HG02610 (cell line): Measurements from ENCODE around the gene ZNF32.
"Not testable (repeated sequence)": the region's sequence is repeated elsewhere in the genome, so short reads cannot be mapped to it uniquely, and the experiment has no call there.

Source experiments
- ATAC-seq: cut with Tn5 transposase; IDR thresholded peaks from one replicate; pipeline ENCODE4 v1.9.1; 2021; ENCODE audit warnings: mild to moderate bottlenecking, moderate library complexity; ENCODE audit not compliant: unreplicated experiment

Gene ZNF32

GRCh38 chr10:43640603-43641002 lies 8.1 kb downstream of the ZNF32 start:
- no peak for ATAC-seq

- not testable (repeated sequence) for ATAC-seq
Measured at GRCh38 chr10:43635816-43636215, 12.9 kb downstream of the ZNF32 start.

GRCh38 chr10:43628956-43629355 lies 19.7 kb downstream of the ZNF32 start:
- no peak for ATAC-seq

- ATAC-seq: no peak
Measured at GRCh38 chr10:43627942-43628341, 20.7 kb downstream of the ZNF32 start.

GRCh38 chr10:43623351-43623750 lies 25.3 kb downstream of the ZNF32 start:
- no peak for ATAC-seq

GRCh38 chr10:43622038-43622437 lies 26.6 kb downstream of the ZNF32 start:
- ATAC-seq: no peak

- no peak for ATAC-seq
Measured at GRCh38 chr10:43619368-43619767, 29.3 kb downstream of the ZNF32 start.

GRCh38 chr10:43616697-43617370 lies 31.8 kb downstream of the ZNF32 start:
- ATAC-seq: no peak

GRCh38 chr10:43610636-43611035 lies 38.0 kb downstream of the ZNF32 start:
- no peak for ATAC-seq

- no peak for ATAC-seq
Measured at GRCh38 chr10:43607199-43607573, 41.5 kb downstream of the ZNF32 start.

- ATAC-seq: peak; percentile 97
Measured at GRCh38 chr10:43606323-43607198, 42.1 kb downstream of the ZNF32 start, which contains the start of gene ZNF485. Gene ZNF485, plus strand, starts transcription at chr10:43606438. Its CDS starts 613 bp downstream, at chr10:43607051.

GRCh38 chr10:43605850-43606322 lies 42.8 kb downstream of the ZNF32 start:
- no peak for ATAC-seq

- ATAC-seq: not testable (repeated sequence)
Measured at GRCh38 chr10:43601576-43601975, 47.1 kb downstream of the ZNF32 start.

GRCh38 chr10:43599333-43599732 lies 49.3 kb downstream of the ZNF32 start:
- no peak for ATAC-seq

GRCh38 chr10:43598446-43598845 lies 50.2 kb downstream of the ZNF32 start:
- ATAC-seq: no peak

GRCh38 chr10:43596546-43596945 lies 52.1 kb downstream of the ZNF32 start:
- no peak for ATAC-seq

- ATAC-seq: peak; percentile 65
Measured at GRCh38 chr10:43595739-43596298, 52.9 kb downstream of the ZNF32 start.

- ATAC-seq: peak; percentile 93
Measured at GRCh38 chr10:43594944-43595589, 53.6 kb downstream of the ZNF32 start.
